Activated T-cell treated with anti-CD3 and anti-CD28 coated beads, Interleukin-2, amount 50 U/mL, for 72 hours (primary cell): ENCODE data around the gene EXD3. TPM values are rescaled to one million over a fixed set of nuclear protein-coding genes. Genes with fewer than 3 reads are reported as not detected.
A peak's percentile ranks its signal among the peaks of the same experiment; 100 is the strongest.

Source experiments
- ATAC-seq, 2 donors: fragments of 150-1000 bp; cut with Tn5 transposase; replicated peaks in 1 of 2; 2 replicates each; pipeline ENCODE4 v1.10.0; 2021; ENCODE audit warnings: moderate library complexity in 2 of 2, mild to moderate bottlenecking in 1 of 2
- DNase-seq, 2 donors: peaks; one replicate each; pipeline ENCODE4 v3.0.0; 2021 to 2022; ENCODE audit warnings: mixed read lengths in 1 of 2
- H3K27ac Mint-ChIP-seq: one replicate; pipeline ENCODE4 v1.8.0; 2022; ENCODE audit warnings: mild to moderate bottlenecking, moderate library complexity, mixed read lengths
- H3K27me3 Mint-ChIP-seq: one replicate; pipeline ENCODE4 v1.8.0; 2022; ENCODE audit warnings: low read depth, mixed read lengths
- H3K36me3 Mint-ChIP-seq, 2 donors: one replicate each; pipeline ENCODE4 v1.8.0; 2022; ENCODE audit warnings: mixed read lengths in 2 of 2, mild to moderate bottlenecking in 1 of 2; ENCODE audit not compliant: insufficient read depth in 2 of 2
- H3K4me1 Mint-ChIP-seq: one replicate; pipeline ENCODE4 v1.8.0; 2022; ENCODE audit warnings: low read depth, mixed read lengths
- H3K4me3 Mint-ChIP-seq, 2 donors: one replicate each; pipeline ENCODE4 v1.8.0; 2022; ENCODE audit warnings: mild to moderate bottlenecking in 2 of 2, mixed read lengths in 2 of 2, moderate library complexity in 2 of 2
- H3K9me3 Mint-ChIP-seq, 2 donors: one replicate each; pipeline ENCODE4 v1.8.0; 2022; ENCODE audit warnings: mixed read lengths in 2 of 2
- total RNA-seq, 2 donors: library from RNA; stranded (reverse); gene quantifications; one replicate each; pipeline ENCODE4 v1.2.3, GENCODE V29; 2022

The EXD3 gene
- total RNA-seq, 2 donors from 2014 or later, result 23.7 to 26.0 TPM

- no peaks in the 10 kb centered on the region for H3K4me1 Mint-ChIP-seq
- DNase-seq, result no peak
- H3K27me3 Mint-ChIP-seq, result no peaks in the 10 kb centered on the region
- H3K9me3 Mint-ChIP-seq, result no peaks in the 10 kb centered on the region
- ATAC-seq, result peak; percentile 59
- H3K27ac Mint-ChIP-seq, result no peak overlapping the region
- peak overlapping the region; percentile 46 to 63 for H3K4me3 Mint-ChIP-seq
- no peaks in the 10 kb centered on the region for H3K36me3 Mint-ChIP-seq
These were observed 106.7 kb downstream of the EXD3 start for GRCh38 chr9:137316012-137316981.

- Mint-ChIP-seq H3K27me3 (no peaks in the 10 kb centered on the region), H3K27ac (no peak overlapping the region), H3K9me3 (no peaks in the 10 kb centered on the region), H3K4me3 (no peak overlapping the region), H3K36me3 (no peaks in the 10 kb centered on the region), H3K4me1 (no peaks in the 10 kb centered on the region)
- ATAC-seq (no peak), DNase-seq (no peak)
These were observed 107.4 kb downstream of the EXD3 start for GRCh38 chr9:137315581-137316011.

- Mint-ChIP-seq H3K9me3 (no peaks in the 10 kb centered on the region), H3K36me3 (no peaks in the 10 kb centered on the region), H3K4me1 (no peaks in the 10 kb centered on the region), H3K27ac (no peak overlapping the region), H3K4me3 (no peak overlapping the region), H3K27me3 (no peaks in the 10 kb centered on the region)
- ATAC-seq (no peak), DNase-seq (no peak)
These were observed 108.1 kb downstream of the EXD3 start for GRCh38 chr9:137314561-137315560.

GRCh38 chr9:137313956-137314560 is 108.9 kb downstream of the EXD3 start:
- no peaks in the 10 kb centered on the region for H3K4me1 Mint-ChIP-seq
- no peak overlapping the region for H3K4me3 Mint-ChIP-seq
- H3K27ac Mint-ChIP-seq, result no peak overlapping the region
- no peak for ATAC-seq
- no peak for DNase-seq
- H3K36me3 Mint-ChIP-seq, result no peaks in the 10 kb centered on the region
- no peaks in the 10 kb centered on the region for H3K9me3 Mint-ChIP-seq
- no peaks in the 10 kb centered on the region for H3K27me3 Mint-ChIP-seq

GRCh38 chr9:137313326-137313936 is 109.5 kb downstream of the EXD3 start:
- no peaks in the 10 kb centered on the region for H3K27me3 Mint-ChIP-seq
- no peak overlapping the region for H3K27ac Mint-ChIP-seq
- no peaks in the 10 kb centered on the region for H3K9me3 Mint-ChIP-seq
- no peaks in the 10 kb centered on the region for H3K4me1 Mint-ChIP-seq
- H3K36me3 Mint-ChIP-seq, result no peaks in the 10 kb centered on the region
- no peak overlapping the region for H3K4me3 Mint-ChIP-seq
- no peak for DNase-seq
- ATAC-seq, result no peak

GRCh38 chr9:137312852-137313325 is 110.1 kb downstream of the EXD3 start:
- no peak overlapping the region for H3K27ac Mint-ChIP-seq

GRCh38 chr9:137311986-137312851 is 110.7 kb downstream of the EXD3 start:
- no peaks in the 10 kb centered on the region for H3K27me3 Mint-ChIP-seq
- H3K9me3 Mint-ChIP-seq, result no peaks in the 10 kb centered on the region
- H3K36me3 Mint-ChIP-seq, result no peaks in the 10 kb centered on the region
- ATAC-seq (no peak), DNase-seq (no peak)
- no peak overlapping the region for H3K27ac Mint-ChIP-seq
- peaks cover 5% of the 10 kb centered on the region for H3K4me1 Mint-ChIP-seq
- H3K4me3 Mint-ChIP-seq, result no peak overlapping the region

More at GRCh38 chr9:137312852-137313325, 110.1 kb downstream of the EXD3 start:
- no peak overlapping the region for H3K4me3 Mint-ChIP-seq
- no peaks in the 10 kb centered on the region for H3K27me3 Mint-ChIP-seq
- DNase-seq (no peak), ATAC-seq (no peak)
- H3K4me1 Mint-ChIP-seq, result no peaks in the 10 kb centered on the region
- H3K36me3 Mint-ChIP-seq, result no peaks in the 10 kb centered on the region
- H3K9me3 Mint-ChIP-seq, result no peaks in the 10 kb centered on the region

- Mint-ChIP-seq H3K4me1 (peaks cover 5% of the 10 kb centered on the region), H3K9me3 (no peaks in the 10 kb centered on the region), H3K4me3 (no peak overlapping the region), H3K27me3 (no peaks in the 10 kb centered on the region), H3K27ac (no peak overlapping the region), H3K36me3 (no peaks in the 10 kb centered on the region)
- ATAC-seq (peak in 1 of 2 donors; percentile 32), DNase-seq (no peak)
These were observed 111.6 kb downstream of the EXD3 start for GRCh38 chr9:137311171-137311985.

- H3K27me3 Mint-ChIP-seq, result no peaks in the 10 kb centered on the region
- H3K4me1 Mint-ChIP-seq, result peaks cover 5% of the 10 kb centered on the region
- H3K4me3 Mint-ChIP-seq, result no peak overlapping the region
- H3K27ac Mint-ChIP-seq, result no peak overlapping the region
- H3K9me3 Mint-ChIP-seq, result no peaks in the 10 kb centered on the region
- ATAC-seq (no peak), DNase-seq (no peak)
- H3K36me3 Mint-ChIP-seq, result no peaks in the 10 kb centered on the region
These were observed 112.5 kb downstream of the EXD3 start for GRCh38 chr9:137310189-137311052.

- H3K27ac Mint-ChIP-seq, result no peak overlapping the region
- no peaks in the 10 kb centered on the region for H3K36me3 Mint-ChIP-seq
- no peak overlapping the region for H3K4me3 Mint-ChIP-seq
- ATAC-seq (no peak), DNase-seq (no peak)
- peaks cover 5% of the 10 kb centered on the region for H3K4me1 Mint-ChIP-seq
- no peaks in the 10 kb centered on the region for H3K27me3 Mint-ChIP-seq
- no peaks in the 10 kb centered on the region for H3K9me3 Mint-ChIP-seq
These were observed 113.4 kb downstream of the EXD3 start for GRCh38 chr9:137309368-137310188.
